GM20000 (cell line): ENCODE data around the gene KRT5.

Source experiments
- DNase-seq: peaks from one replicate; pipeline ENCODE4 v3.0.0; 2012; ENCODE audit warnings: low spot score
- CTCF ChIP-seq: IDR thresholded peaks from 2 replicates; pipeline ENCODE4 v1.5.1; 2012; ENCODE audit warnings: mild to moderate bottlenecking, control low read depth; ENCODE audit errors: extremely low read depth, missing control alignments

The KRT5 gene

GRCh38 chr12:52518574-52519386 lies 1.4 kb downstream of the KRT5 start:
- DNase-seq, result no peak
- no peak for TF ChIP-seq CTCF

GRCh38 chr12:52517888-52518287 lies 2.3 kb downstream of the KRT5 start:
- TF ChIP-seq CTCF, result no peak

GRCh38 chr12:52517005-52517835 lies 3.0 kb downstream of the KRT5 start:
- TF ChIP-seq CTCF, result no peak
- no peak for DNase-seq

More at GRCh38 chr12:52517888-52518287, 2.3 kb downstream of the KRT5 start:
- DNase-seq, result no peak

- no peak for TF ChIP-seq CTCF
- DNase-seq, result no peak
These were observed 4.0 kb downstream of the KRT5 start for GRCh38 chr12:52515927-52516831.

GRCh38 chr12:52515319-52515646 lies 4.9 kb downstream of the KRT5 start:
- no peak for TF ChIP-seq CTCF
- DNase-seq, result no peak

GRCh38 chr12:52514471-52515318 lies 5.5 kb downstream of the KRT5 start:
- DNase-seq, result no peak
- no peak for TF ChIP-seq CTCF
